PC-3 (cell line): ENCODE data around the gene ADAMTS1. TPM values are rescaled to one million over a fixed set of nuclear protein-coding genes. Genes with fewer than 3 reads are reported as not detected.
A peak's percentile ranks its signal among the peaks of the same experiment; 100 is the strongest.

Source experiments
- ATAC-seq: fragments of 200-7000 bp; cut with Tn5 transposase; 2 replicates; pipeline ENCODE4 v1.9.1; 2020; ENCODE audit warnings: mild to moderate bottlenecking, moderate library complexity
- BruUV-seq: library from RNA; stranded (reverse); fragments of 400-500 nt; replicated peaks from 2 replicates; lab custom pipeline; 2021; lab: Mats Ljungman, UMichigan
- CTCF ChIA-PET: fragments of 300-600 bp; sonication (Branson Sonifier 250); formaldehyde crosslinking; loops from one replicate; lab custom pipeline; 2022; ENCODE audit warnings: antibody characterized with exemption; lab: Charles Lee
- POLR2A ChIA-PET: fragments of 300-600 bp; sonication (Branson Sonifier 250); formaldehyde crosslinking; loops from one replicate; lab custom pipeline; 2022; ENCODE audit warnings: antibody characterized with exemption; ENCODE audit not compliant: unreplicated experiment; lab: Charles Lee
- DNase-seq: peaks from one replicate; pipeline ENCODE4 v3.0.0-alpha.2; 2015
- H2AFZ ChIP-seq: fragments of 300-600 bp; sonication (generic); 2 replicates; pipeline ENCODE4 v1.6.0; 2016; ENCODE audit warnings: antibody characterized with exemption, low read length
- H3F3A ChIP-seq: fragments of 300-600 bp; sonication (generic); one replicate; pipeline ENCODE4 v1.6.0; 2017; ENCODE audit warnings: antibody characterized with exemption, low read length, control low read depth, mild to moderate bottlenecking; ENCODE audit not compliant: unreplicated experiment
- H3K27ac ChIP-seq: fragments of 300-600 bp; sonication (generic); 2 replicates; pipeline ENCODE4 v1.5.1; 2016; ENCODE audit warnings: mild to moderate bottlenecking, low read length
- H3K27me3 ChIP-seq: fragments of 300-600 bp; sonication (generic); 2 replicates; pipeline ENCODE4 v1.6.1; 2016; ENCODE audit warnings: low read length, mixed read lengths
- H3K36me3 ChIP-seq: fragments of 300-600 bp; sonication (generic); 2 replicates; pipeline ENCODE4 v1.6.1; 2016; ENCODE audit warnings: low read depth, mixed run types, low read length, mixed read lengths
- H3K4me1 ChIP-seq: fragments of 300-600 bp; sonication (generic); 2 replicates; pipeline ENCODE4 v1.5.1; 2016; ENCODE audit warnings: low read length; ENCODE audit not compliant: insufficient read depth
- H3K4me2 ChIP-seq: fragments of 300-600 bp; sonication (generic); 2 replicates; pipeline ENCODE4 v1.6.0; 2016; ENCODE audit warnings: low read length
- H3K4me3 ChIP-seq: fragments of 300-600 bp; sonication (generic); 2 replicates; pipeline ENCODE4 v1.5.1; 2016; ENCODE audit warnings: mild to moderate bottlenecking, low read length, mixed read lengths
- H3K79me2 ChIP-seq: fragments of 300-600 bp; sonication (generic); 2 replicates; pipeline ENCODE4 v1.6.1; 2017; ENCODE audit warnings: low read length, mixed read lengths
- H3K9ac ChIP-seq: fragments of 300-600 bp; sonication (generic); 2 replicates; pipeline ENCODE4 v1.6.0; 2016; ENCODE audit warnings: mild to moderate bottlenecking, low read length
- H3K9me2 ChIP-seq: fragments of 300-600 bp; sonication (generic); replicated peaks from 2 replicates; pipeline ENCODE4 v1.6.1; 2016; ENCODE audit warnings: mixed run types, low read length, mixed read lengths
- H3K9me3 ChIP-seq: fragments of 300-600 bp; sonication (generic); 2 replicates; pipeline ENCODE4 v1.6.1; 2016; ENCODE audit warnings: low read length, mixed read lengths
- H4K20me1 ChIP-seq: fragments of 300-600 bp; sonication (generic); 2 replicates; pipeline ENCODE4 v1.6.1; 2016; ENCODE audit warnings: low read length, mixed read lengths
- CTCF ChIP-seq: fragments of 300-600 bp; sonication (generic); conservative IDR thresholded peaks from 2 replicates; pipeline ENCODE4 v1.5.1; 2017; ENCODE audit warnings: antibody characterized with exemption, low read depth, mild to moderate bottlenecking, low read length
- EZH2 ChIP-seq: fragments of 300-600 bp; sonication (generic); IDR thresholded peaks from one replicate; pipeline ENCODE4 v1.6.1; 2017; ENCODE audit warnings: antibody characterized with exemption, mild to moderate bottlenecking, low read length; ENCODE audit not compliant: unreplicated experiment
- EZH2phosphoT487 ChIP-seq: fragments of 300-600 bp; sonication (generic); IDR thresholded peaks from 2 replicates; pipeline ENCODE4 v1.6.1; 2018; ENCODE audit warnings: mild to moderate bottlenecking, antibody characterized with exemption, low read length, borderline replicate concordance
- intact Hi-C: fragments of 100-400 bp; cut with micrococcal nuclease; formaldehyde crosslinking; loops from 2 replicates; pipeline ENCODE4 v1.9.0; 2023
- total RNA-seq: library from RNA; depleted of rRNA; stranded (reverse); fragments of >200 nt; gene quantifications from 2 replicates; pipeline ENCODE4 v1.2.3, GENCODE V29; 2014

ADAMTS1 gene
- total RNA-seq, 1 experiment from 2014 or later, result 12.9 TPM

- Histone ChIP-seq H3K9me3 (no peaks in the 10 kb centered on the region), H3K9me2 (no peaks in the 10 kb centered on the region), H2AFZ (no peak overlapping the region), H3F3A (no peaks in the 10 kb centered on the region), H3K4me1 (peaks cover 18% of the 10 kb centered on the region), H3K4me2 (no peak overlapping the region), H3K79me2 (peaks cover 20% of the 10 kb centered on the region), H3K27ac (no peak overlapping the region), H3K27me3 (no peaks in the 10 kb centered on the region), H4K20me1 (no peaks in the 10 kb centered on the region), H3K36me3 (peaks cover 38% of the 10 kb centered on the region), H3K4me3 (no peak overlapping the region), H3K9ac (no peak overlapping the region)
- intact Hi-C loops, result loop anchor here (5.0 kb wide), 2 partner anchors 44 to 1696 kb away; no protein-coding TSS in a partner anchor
- DNase-seq, result peak; percentile 36
- CTCF ChIA-PET, result no interaction called here
- no TSS peak for BruUV-seq
- TF ChIP-seq CTCF, result peak; percentile 28; the same call in 1 of the 2 replicates
- no peak for TF ChIP-seq EZH2phosphoT487
- POLR2A ChIA-PET, result interaction anchor here (0.6 kb wide), 1 partner anchor 890 kb away, joined by 5 read pairs; no protein-coding TSS in a partner anchor
- no peak for ATAC-seq
These were observed 4.3 kb downstream of the ADAMTS1 start for GRCh38 chr21:26840912-26841311.

- no peak for ATAC-seq
- BruUV-seq, result no TSS peak
- Histone ChIP-seq H3K79me2 (peaks cover 20% of the 10 kb centered on the region), H3K36me3 (peaks cover 38% of the 10 kb centered on the region), H3K27me3 (no peaks in the 10 kb centered on the region), H3K27ac (no peak overlapping the region), H3K4me3 (no peak overlapping the region), H2AFZ (no peak overlapping the region), H3K4me1 (peaks cover 20% of the 10 kb centered on the region), H3K9me3 (no peaks in the 10 kb centered on the region), H3K9ac (no peak overlapping the region), H4K20me1 (no peaks in the 10 kb centered on the region), H3K9me2 (no peaks in the 10 kb centered on the region), H3F3A (no peaks in the 10 kb centered on the region), H3K4me2 (no peak overlapping the region)
- CTCF ChIA-PET, result no interaction called here
- no peak for DNase-seq
- POLR2A ChIA-PET, result no interaction called here
- no peak for TF ChIP-seq CTCF
- no peak for TF ChIP-seq EZH2
- intact Hi-C loops, result loop anchor here (5.0 kb wide), 2 partner anchors 43 to 1697 kb away; no protein-coding TSS in a partner anchor
These were observed 5.0 kb downstream of the ADAMTS1 start for GRCh38 chr21:26840201-26840600.

GRCh38 chr21:26837539-26837938, 7.7 kb downstream of the ADAMTS1 start:
- no peak for TF ChIP-seq EZH2
- TF ChIP-seq CTCF, result no peak
- no peak for TF ChIP-seq EZH2phosphoT487
- ATAC-seq, result no peak

More at GRCh38 chr21:26837539-26837938, 7.7 kb downstream of the ADAMTS1 start:
- no peaks in the 10 kb centered on the region for H3K27me3 ChIP-seq
- peaks cover 38% of the 10 kb centered on the region for H3K36me3 ChIP-seq
- no peak overlapping the region for H3K27ac ChIP-seq
- no peak overlapping the region for H3K4me3 ChIP-seq
- H4K20me1 ChIP-seq, result no peaks in the 10 kb centered on the region
- DNase-seq, result no peak
- no TSS peak for BruUV-seq
- H3K79me2 ChIP-seq, result peaks cover 12% of the 10 kb centered on the region
- intact Hi-C loops, result no loop called here
- no peaks in the 10 kb centered on the region for H3K9me3 ChIP-seq
- no peak overlapping the region for H3K9ac ChIP-seq
- H3K4me1 ChIP-seq, result peaks cover 24% of the 10 kb centered on the region
- CTCF ChIA-PET, result no interaction called here
- no peaks in the 10 kb centered on the region for H3F3A ChIP-seq
- H2AFZ ChIP-seq, result no peak overlapping the region
- no peak overlapping the region for H3K4me2 ChIP-seq
- H3K9me2 ChIP-seq, result no peaks in the 10 kb centered on the region
- POLR2A ChIA-PET, result no interaction called here
